T-helper 1 cell treated with Interleukin-12 subunit alpha and Interleukin-12 subunit beta and Interleukin-4 antibody, amounts not matched to agents 30 μg/mL and 1 μg/mL, for 36 hours (primary cell): ENCODE data around the gene IER3.
"Not testable (repeated sequence)": the region's sequence is repeated elsewhere in the genome, so short reads cannot be mapped to it uniquely, and the experiment has no call there.

ENCODE experiments used
- H3K27ac Mint-ChIP-seq: one replicate; pipeline ENCODE4 v1.8.0; 2021; ENCODE audit warnings: mild to moderate bottlenecking, mixed read lengths
- H3K27me3 Mint-ChIP-seq: one replicate; pipeline ENCODE4 v1.8.0; 2021; ENCODE audit warnings: low read depth, mixed read lengths
- H3K36me3 Mint-ChIP-seq: one replicate; pipeline ENCODE4 v1.8.0; 2021; ENCODE audit warnings: low read depth, mixed read lengths
- H3K4me1 Mint-ChIP-seq: one replicate; pipeline ENCODE4 v1.8.0; 2021; ENCODE audit warnings: low read depth, mixed read lengths
- H3K4me3 Mint-ChIP-seq: one replicate; pipeline ENCODE4 v1.8.0; 2021; ENCODE audit warnings: mild to moderate bottlenecking, moderate library complexity, mixed read lengths
- H3K9me3 Mint-ChIP-seq: one replicate; pipeline ENCODE4 v1.8.0; 2021; ENCODE audit warnings: mixed read lengths

IER3 gene

DNA sequence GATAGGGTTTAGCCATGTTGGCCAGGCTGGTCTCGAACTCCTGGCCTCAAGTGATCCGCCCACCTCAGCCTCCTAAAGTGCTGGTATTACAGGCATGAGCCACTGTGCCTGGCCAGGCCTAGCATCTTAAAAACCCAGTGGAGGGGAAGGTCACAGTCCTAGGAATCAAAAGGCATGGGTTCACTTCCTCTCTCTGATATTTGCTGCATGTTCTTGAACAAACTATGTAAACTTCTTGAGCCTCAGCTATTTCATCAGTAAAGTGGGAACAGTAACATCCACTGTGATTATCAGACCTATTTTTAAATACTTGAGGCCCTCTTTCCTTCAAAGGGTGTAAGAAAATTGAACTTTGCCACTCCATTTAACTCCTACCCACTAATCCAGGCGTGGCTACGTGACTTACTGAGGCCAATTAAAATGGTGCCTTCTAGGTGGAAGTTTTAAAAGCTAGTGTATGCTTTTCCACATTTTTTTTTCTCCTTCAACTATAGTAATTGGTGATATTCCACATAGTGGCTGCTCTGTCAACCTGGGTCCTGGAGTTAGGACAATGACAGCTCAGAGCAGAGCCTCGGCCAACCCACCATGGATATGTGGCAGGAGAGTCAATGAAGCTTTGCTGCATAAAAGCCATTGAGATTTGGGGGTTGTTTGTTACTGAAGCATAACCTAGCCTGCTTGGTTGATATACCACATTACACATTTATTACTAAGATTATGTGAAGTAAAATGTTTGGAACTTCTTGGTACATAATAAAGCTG, 32.2 kb upstream of the IER3 start:
- no peaks in the 10 kb centered on the region for H3K27me3 Mint-ChIP-seq
- H3K9me3 Mint-ChIP-seq = no peaks in the 10 kb centered on the region
- H3K4me1 Mint-ChIP-seq = peaks cover 49% of the 10 kb centered on the region
- no peak overlapping the region for H3K27ac Mint-ChIP-seq
- peaks cover 2% of the 10 kb centered on the region for H3K36me3 Mint-ChIP-seq
- no peak overlapping the region for H3K4me3 Mint-ChIP-seq

DNA sequence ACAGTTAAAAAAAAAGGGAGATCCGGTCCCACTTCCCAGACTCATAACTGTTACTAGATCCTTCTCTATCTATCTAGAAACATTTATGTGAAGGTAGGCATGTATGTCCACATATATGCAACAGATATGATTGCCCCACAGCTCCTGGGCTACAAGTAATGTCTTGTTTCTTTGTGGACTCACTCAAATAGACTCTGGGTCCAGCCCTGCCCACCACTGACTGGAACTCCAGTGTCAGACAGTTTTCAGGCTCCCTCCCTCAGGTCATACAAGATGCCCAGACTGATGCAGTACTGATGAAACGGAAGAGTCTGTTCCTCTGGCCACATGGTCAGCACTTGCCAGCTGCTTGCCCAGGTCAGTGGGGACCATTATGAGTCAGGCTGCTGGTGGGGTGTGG, 30.8 kb upstream of the IER3 start:
- Mint-ChIP-seq H3K27ac (no peak overlapping the region), H3K36me3 (peaks cover 4% of the 10 kb centered on the region), H3K4me3 (no peak overlapping the region), H3K9me3 (no peaks in the 10 kb centered on the region), H3K4me1 (peaks cover 46% of the 10 kb centered on the region), H3K27me3 (no peaks in the 10 kb centered on the region)

DNA sequence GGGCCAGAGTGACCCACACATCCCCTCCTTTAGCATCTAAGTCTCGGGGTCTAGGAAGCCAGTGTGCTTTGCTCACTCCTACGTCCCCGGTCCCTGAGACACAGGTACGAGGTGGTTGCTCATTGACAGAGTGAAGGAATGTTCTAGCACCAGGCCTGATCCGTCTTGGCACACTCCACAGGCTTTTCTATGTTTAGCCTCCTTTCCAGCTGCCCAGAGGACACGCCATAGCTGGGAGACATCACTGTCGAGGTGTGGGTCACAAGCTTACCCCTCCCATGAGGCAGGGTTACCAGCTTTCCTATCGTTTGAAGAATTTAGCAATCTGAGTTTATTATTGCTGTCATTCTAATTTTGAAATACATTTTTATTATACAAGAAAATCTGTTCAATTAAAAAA, 30.4 kb upstream of the IER3 start:
- Mint-ChIP-seq H3K4me3 (no peak overlapping the region), H3K27ac (no peak overlapping the region), H3K36me3 (peaks cover 4% of the 10 kb centered on the region), H3K27me3 (no peaks in the 10 kb centered on the region), H3K9me3 (no peaks in the 10 kb centered on the region), H3K4me1 (peaks cover 47% of the 10 kb centered on the region)

DNA sequence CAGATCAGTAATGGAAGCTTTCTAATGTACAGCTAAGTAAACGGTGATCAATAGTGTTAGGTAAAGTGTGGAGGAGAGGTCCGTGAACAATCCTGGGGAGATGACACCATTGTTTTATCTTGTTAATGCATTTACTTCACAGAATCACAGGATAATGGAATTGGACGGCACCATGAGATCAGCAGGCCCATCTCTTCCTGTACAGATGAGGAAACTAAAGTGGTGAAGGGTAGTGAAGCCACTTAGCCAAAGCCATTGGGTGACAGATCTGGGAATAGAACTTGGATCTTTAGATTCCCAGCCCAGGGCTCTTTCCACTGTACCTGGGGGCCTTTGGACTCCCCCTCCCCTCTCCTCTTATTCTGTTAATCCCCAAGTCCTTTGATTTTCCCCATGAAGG, 26.2 kb upstream of the IER3 start:
- Mint-ChIP-seq H3K36me3 (peaks cover 4% of the 10 kb centered on the region), H3K27me3 (no peaks in the 10 kb centered on the region), H3K9me3 (no peaks in the 10 kb centered on the region), H3K4me3 (no peak overlapping the region), H3K27ac (no peak overlapping the region), H3K4me1 (peaks cover 57% of the 10 kb centered on the region)

DNA sequence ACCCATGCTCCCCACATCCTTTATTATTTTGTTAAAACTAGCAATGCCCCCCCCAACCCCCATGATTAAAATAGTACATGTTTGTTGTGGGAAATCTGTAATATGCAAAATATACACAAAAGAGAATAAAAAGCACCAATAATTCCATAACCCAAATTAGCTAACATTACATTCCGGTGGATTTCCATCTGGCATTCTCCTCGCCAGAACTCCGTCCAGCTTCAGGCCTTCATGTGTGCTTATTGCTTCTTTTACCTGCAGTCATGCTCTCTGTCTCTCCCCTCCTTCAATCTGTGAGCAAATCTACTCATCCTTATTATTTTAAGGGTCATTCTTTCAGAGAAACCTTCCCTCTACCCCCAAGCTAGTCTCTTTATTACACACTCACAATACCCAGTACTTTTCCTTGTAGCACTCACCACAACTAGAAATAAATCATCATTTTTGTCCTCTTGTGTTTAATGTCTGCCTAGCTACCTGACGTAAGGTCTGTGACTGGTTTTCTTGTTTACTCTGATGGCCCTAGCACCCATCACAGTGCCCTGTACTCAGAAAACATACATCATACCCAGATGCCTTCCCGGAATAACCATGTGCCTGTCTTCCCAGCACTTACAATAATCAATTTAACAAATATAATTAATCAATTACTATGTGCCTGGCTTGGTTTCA, 25.6 kb upstream of the IER3 start:
- Mint-ChIP-seq H3K27me3 (no peaks in the 10 kb centered on the region), H3K27ac (peak overlapping the region; percentile 87), H3K36me3 (peaks cover 4% of the 10 kb centered on the region), H3K9me3 (no peaks in the 10 kb centered on the region), H3K4me3 (peak overlapping the region; percentile 65), H3K4me1 (peaks cover 58% of the 10 kb centered on the region)

DNA sequence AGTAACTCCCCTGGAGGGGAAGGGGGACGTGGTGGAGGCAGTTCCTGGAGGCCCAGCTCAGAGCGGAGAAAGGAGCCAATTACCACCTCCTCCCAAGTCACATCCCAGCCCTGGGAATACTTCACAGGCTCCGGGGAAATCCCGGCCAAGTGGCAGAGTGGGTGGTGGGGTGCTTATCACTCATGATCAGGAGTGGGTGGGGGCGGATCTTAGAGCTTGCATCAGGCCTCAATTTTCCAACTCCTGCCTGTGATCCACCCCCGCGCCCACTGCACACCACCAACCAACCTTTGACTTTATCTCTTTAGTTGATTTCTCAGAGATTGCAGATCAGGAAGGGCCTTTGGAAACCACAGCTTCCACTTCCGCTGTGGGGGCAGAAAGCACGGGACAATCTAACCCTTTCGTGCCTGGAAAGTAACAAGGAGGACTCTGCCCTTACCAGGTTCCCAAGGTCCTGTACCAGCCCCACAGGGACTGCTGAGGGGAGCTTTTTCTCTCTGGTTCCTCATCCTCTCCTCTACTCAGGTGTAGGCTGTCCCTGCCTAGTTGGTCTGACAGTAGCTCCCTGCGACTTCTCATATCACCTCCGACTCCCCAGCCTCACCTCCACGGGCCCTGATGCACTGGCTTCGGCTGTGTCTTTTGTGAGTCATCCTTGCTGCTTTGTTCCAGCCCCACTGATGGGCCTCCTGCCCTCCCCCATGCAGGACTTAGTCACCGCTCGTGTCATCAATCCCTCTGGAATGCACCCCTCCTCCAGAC, 24.9 kb upstream of the IER3 start:
- Mint-ChIP-seq H3K9me3 (no peaks in the 10 kb centered on the region), H3K27me3 (no peaks in the 10 kb centered on the region), H3K27ac (peak overlapping the region; percentile 87), H3K36me3 (peaks cover 4% of the 10 kb centered on the region), H3K4me3 (peak overlapping the region; percentile 65), H3K4me1 (peaks cover 61% of the 10 kb centered on the region)

DNA sequence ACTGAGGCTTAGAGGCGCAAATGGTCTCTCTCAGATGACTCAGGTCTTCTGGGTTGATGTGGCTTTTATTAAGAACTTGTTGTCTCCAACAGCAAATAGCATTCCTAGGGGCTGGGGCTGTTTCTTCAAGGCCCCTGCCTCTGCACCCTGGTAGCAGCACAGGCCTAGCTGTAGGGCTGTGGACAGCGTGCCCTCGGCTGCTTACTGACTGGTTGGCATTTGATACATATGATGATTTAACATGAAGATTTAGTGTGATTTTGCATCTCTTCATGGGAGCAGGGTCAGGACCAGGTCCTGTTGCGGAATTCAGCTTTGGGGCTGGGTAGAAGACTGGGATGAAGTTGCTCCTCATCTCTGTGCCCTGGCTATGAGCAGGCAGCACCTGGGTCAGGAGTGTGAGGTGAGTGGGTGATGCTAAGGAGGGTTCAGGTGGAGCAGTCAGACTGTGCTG, 24.3 kb upstream of the IER3 start:
- peaks cover 65% of the 10 kb centered on the region for H3K4me1 Mint-ChIP-seq
- no peaks in the 10 kb centered on the region for H3K9me3 Mint-ChIP-seq
- peaks cover 4% of the 10 kb centered on the region for H3K36me3 Mint-ChIP-seq
- H3K4me3 Mint-ChIP-seq = peak overlapping the region; percentile 57
- no peaks in the 10 kb centered on the region for H3K27me3 Mint-ChIP-seq
- H3K27ac Mint-ChIP-seq = peak overlapping the region; percentile 87

DNA sequence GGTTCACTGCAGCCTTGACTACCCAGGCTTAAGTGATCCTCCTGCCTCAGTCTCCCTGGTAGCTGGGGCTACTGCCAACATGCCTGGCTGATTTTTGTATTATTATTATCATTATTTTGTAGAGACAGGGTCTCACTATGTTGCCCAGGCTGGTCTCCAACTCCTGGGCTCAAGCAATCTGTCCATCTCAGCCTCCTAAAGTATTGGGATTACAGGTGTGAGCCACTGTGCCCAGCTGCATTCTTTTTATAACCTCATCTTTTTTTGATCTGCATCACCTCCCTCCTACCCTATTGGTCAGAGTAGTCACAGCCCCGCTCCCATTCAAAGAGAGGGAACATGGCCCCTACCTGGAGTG, 23.6 kb upstream of the IER3 start:
- Mint-ChIP-seq H3K4me3 (no peak overlapping the region), H3K27ac (peak overlapping the region; percentile 13), H3K27me3 (no peaks in the 10 kb centered on the region), H3K36me3 (peaks cover 4% of the 10 kb centered on the region), H3K9me3 (no peaks in the 10 kb centered on the region), H3K4me1 (peaks cover 68% of the 10 kb centered on the region)

DNA sequence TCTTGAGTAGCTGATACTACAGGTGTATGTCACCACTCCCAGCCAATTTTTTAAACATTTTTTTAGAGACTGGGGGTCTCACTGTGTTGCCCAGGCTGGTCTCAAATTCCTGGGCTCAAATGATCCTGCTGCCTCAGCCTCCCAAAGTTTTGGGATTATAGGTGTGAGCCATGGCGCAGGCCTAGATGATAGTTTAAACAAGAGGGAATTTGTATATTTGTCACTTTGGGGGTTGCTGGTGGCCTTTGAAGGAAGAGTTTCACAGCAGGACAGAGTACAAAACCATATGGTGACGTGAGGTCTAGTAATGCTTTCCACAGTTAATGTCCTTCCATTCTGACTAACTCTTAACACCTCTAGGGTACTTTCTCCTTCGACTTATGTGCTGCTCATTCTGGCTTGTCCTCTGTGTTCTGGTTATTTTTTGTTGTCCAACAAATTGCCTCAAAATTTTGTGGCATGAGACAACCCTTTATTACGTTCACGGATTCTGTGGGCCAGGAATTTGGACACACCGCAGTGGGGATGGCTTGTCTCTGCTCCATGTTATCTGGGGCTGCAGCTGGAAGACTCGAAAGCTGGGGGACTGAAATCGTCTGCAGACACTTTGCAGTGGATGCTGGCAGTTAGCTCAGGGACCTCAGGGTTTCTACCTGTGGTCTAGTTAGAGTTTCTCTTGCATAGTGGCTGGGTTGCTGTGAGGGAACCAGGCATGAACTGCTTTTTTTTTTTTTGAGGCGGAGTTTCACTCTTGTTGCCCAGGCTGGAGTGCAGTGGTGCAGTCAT, 23.0 kb upstream of the IER3 start:
- Mint-ChIP-seq H3K4me3 (no peak overlapping the region), H3K4me1 (peaks cover 63% of the 10 kb centered on the region), H3K36me3 (peaks cover 4% of the 10 kb centered on the region), H3K9me3 (no peaks in the 10 kb centered on the region), H3K27me3 (no peaks in the 10 kb centered on the region), H3K27ac (peak overlapping the region; percentile 72)

DNA sequence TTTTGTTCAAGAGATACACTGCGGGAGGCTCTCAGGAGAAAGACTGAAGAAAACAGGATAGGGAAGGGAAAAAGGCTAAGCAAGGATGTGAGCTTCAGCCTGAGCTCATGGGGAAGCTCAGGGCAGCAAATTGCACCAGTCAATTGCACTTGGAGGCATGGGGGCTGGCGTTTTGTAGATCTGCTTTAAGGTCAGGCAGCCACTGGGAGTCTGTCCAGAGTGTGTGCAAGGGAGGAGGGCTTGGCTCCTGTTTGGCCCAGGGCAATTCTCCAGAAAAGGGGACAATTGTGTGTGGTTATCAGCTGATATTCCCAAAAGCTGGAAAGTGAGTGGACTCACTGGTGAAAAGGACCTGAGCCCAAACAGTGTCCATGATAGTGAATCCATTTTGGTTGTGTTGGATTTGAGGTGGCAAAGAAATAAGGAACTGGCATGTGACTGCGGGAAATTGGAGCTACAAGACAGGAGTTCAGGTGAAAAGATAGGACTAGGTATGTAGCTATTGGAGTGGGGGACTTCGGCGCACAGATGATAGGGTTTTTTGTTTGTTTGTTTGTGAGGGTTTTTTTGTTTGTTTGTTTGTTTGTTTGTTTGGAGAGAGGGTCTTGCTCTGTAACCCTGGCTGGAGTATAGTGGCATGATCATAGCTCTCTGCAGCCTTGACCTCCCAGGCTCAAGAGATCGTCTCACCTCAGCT, 22.3 kb upstream of the IER3 start:
- no peak overlapping the region for H3K4me3 Mint-ChIP-seq
- H3K27ac Mint-ChIP-seq = no peak overlapping the region
- peaks cover 3% of the 10 kb centered on the region for H3K36me3 Mint-ChIP-seq
- no peaks in the 10 kb centered on the region for H3K9me3 Mint-ChIP-seq
- peaks cover 60% of the 10 kb centered on the region for H3K4me1 Mint-ChIP-seq
- no peaks in the 10 kb centered on the region for H3K27me3 Mint-ChIP-seq

DNA sequence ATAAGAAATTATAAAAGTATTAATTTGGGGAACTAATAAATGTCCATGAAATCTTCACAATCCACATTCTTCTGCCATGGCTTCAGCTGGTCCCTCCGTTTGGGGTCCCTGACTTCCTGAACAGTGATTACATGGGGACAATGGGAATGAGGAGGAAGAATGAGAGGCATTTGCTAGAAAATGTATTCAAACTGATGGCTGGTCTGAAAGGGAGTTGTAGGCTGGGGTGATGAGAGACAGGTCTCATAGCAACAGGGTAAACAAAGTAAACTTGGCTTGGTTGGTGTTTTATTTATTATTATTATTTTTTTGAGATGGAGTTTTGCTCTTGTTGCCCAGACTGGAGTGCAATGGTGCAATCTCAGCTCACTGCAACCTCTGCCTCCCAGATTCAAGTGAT, 21.1 kb upstream of the IER3 start:
- not testable (repeated sequence) for H3K27me3 Mint-ChIP-seq, H3K27ac Mint-ChIP-seq, H3K4me3 Mint-ChIP-seq, H3K36me3 Mint-ChIP-seq, H3K9me3 Mint-ChIP-seq
- peaks cover 56% of the 10 kb centered on the region for H3K4me1 Mint-ChIP-seq

DNA sequence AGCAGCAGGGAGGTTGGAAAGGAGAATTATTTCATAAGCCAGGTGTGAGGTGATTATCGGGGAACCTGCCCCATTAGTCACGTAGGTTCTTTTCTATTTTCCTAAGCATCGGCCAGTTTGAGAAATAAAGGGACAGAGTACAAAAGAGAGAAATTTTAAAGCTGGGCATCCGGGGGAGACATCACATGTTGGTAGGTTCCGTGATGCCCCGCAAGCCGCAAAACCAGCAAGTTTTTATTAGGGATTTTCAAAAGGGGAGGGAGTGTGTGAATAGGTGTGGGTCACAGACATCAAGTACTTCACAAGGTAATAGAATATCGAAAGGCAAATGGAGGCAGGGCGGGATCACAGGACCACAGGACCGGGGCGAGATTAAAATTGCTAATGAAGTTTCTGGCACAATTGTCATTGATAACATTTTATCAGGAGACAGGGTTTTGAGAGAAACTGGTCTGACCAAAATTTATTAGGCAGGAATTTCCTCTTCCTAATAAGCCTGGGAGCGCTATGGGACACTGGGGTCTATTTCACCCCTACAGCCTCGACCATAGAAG, 20.2 kb upstream of the IER3 start:
- H3K4me1 Mint-ChIP-seq = peaks cover 48% of the 10 kb centered on the region
- H3K27ac Mint-ChIP-seq, H3K27me3 Mint-ChIP-seq, H3K36me3 Mint-ChIP-seq, H3K4me3 Mint-ChIP-seq, H3K9me3 Mint-ChIP-seq: not testable (repeated sequence)

DNA sequence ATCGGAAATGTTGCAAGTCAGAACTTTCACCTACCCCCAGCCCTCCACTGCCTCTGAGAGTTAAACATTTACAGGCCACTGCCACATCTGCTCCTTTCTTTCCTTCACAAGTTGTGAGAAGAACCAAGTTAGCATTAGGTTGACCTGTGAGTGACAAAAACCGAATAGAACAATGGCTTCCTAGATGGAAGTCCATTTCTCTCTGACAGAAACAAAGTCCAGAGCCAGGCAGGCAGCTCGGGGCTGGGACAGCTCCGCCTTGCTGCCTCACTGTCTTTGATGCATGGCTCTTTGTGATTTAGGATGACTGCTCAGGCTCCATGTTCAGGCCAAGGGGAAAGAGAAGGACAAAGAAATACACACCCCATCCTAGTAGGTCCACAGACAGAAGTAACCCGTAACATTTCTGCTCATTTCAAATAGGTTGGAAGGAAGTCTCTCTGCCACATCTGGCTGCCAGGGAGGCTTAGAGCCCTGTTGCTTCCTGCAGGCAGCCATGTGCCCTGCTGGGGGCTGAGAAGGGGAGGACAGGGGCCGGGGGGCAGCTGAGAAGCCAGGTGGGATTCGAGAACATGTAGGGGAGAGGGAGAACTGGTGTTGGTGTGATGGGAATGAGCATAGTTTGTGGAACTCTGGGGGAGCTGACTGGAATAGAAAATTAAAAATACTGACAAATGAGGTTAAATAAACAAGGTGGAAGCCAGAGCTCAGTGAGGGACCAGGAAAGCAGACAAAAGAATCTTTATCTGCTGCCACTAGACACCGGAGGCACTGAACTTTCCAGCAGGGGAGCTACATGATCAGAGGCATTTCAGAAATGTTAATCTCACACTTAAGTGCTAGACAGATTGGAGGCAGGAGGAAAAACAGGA, 19.5 kb upstream of the IER3 start:
- Mint-ChIP-seq H3K4me3 (no peak overlapping the region), H3K27me3 (no peaks in the 10 kb centered on the region), H3K36me3 (no peaks in the 10 kb centered on the region), H3K4me1 (peaks cover 44% of the 10 kb centered on the region), H3K9me3 (no peaks in the 10 kb centered on the region), H3K27ac (peak overlapping the region; percentile 34)
